ENCODE data around the gene PHC3.

GRCh38 chr3:170151536-170151935, 30.0 kb downstream of the PHC3 start:
- TF ChIP-seq CHD2 (IDR thresholded peaks at IDR 0.05; ENCODE audit: low read length, partially characterized antibody): no peak
- no peak for TF ChIP-seq KDM1A (IDR thresholded peaks at IDR 0.05; ENCODE audit: low read depth)
- TF ChIP-seq MYC (IDR thresholded peaks at IDR 0.05; ENCODE audit: borderline replicate concordance, low read length): no peak
- TF ChIP-seq HOXA7 (CRISPR knock-in tag; IDR thresholded peaks at IDR 0.05): no peak
- no peak for TF ChIP-seq CTCF (IDR thresholded peaks at IDR 0.05)
- no peak for TF ChIP-seq NFE2L2 (conservative IDR thresholded peaks at IDR 0.05; ENCODE audit: low read length)
- TF ChIP-seq ZNF302 (CRISPR knock-in tag; IDR thresholded peaks at IDR 0.05): no peak
- no peak for TF ChIP-seq HEYL (CRISPR knock-in tag; IDR thresholded peaks at IDR 0.05)
- TF ChIP-seq E2F6 (IDR thresholded peaks at IDR 0.05; ENCODE audit: borderline replicate concordance, low read depth): no peak

All from A549 (cell line).